HG02642 (cell line): ENCODE data around the gene PCA3.

Experiments
- ATAC-seq: cut with Tn5 transposase; IDR thresholded peaks from one replicate; pipeline ENCODE4 v1.9.1; 2021; ENCODE audit warnings: mild to moderate bottlenecking; ENCODE audit not compliant: unreplicated experiment, poor library complexity

The PCA3 gene

GRCh38 chr9:76817489-76817888 is 53.3 kb downstream of the PCA3 start:
- ATAC-seq, result no peak

- no peak for ATAC-seq
Measured at GRCh38 chr9:76818271-76818670, 54.0 kb downstream of the PCA3 start.

GRCh38 chr9:76820431-76820830 is 56.2 kb downstream of the PCA3 start:
- no peak for ATAC-seq

GRCh38 chr9:76827296-76828080 is 63.2 kb downstream of the PCA3 start:
- no peak for ATAC-seq

- no peak for ATAC-seq
Measured at GRCh38 chr9:76828447-76828846, 64.2 kb downstream of the PCA3 start.

GRCh38 chr9:76835571-76836283 is 71.5 kb downstream of the PCA3 start:
- ATAC-seq, result no peak
